GM10248 (cell line): ENCODE data around the gene SPATS2L.
A peak's percentile ranks its signal among the peaks of the same experiment; 100 is the strongest.

Source experiments
- CTCF ChIA-PET: fragments of 300-600 bp; sonication (Branson Sonifier 250); formaldehyde crosslinking; extraction: SDS; loops from one replicate; lab custom pipeline; 2021; ENCODE audit warnings: antibody characterized with exemption; lab: Yijun Ruan, JAX
- POLR2A ChIA-PET: fragments of 350-650 bp; sonication (Branson Sonifier 250); formaldehyde crosslinking; extraction: SDS; loops from one replicate; lab custom pipeline; 2020; ENCODE audit warnings: antibody characterized with exemption; lab: Yijun Ruan, JAX
- DNase-seq: peaks from one replicate; pipeline ENCODE4 v3.0.0; 2012; ENCODE audit errors: extremely low spot score
- CTCF ChIP-seq: IDR thresholded peaks from 2 replicates; pipeline ENCODE4 v1.5.1; 2012; ENCODE audit warnings: mild to moderate bottlenecking, low read depth; ENCODE audit errors: extremely low read depth, missing control alignments, control extremely low read depth

Gene SPATS2L

DNA sequence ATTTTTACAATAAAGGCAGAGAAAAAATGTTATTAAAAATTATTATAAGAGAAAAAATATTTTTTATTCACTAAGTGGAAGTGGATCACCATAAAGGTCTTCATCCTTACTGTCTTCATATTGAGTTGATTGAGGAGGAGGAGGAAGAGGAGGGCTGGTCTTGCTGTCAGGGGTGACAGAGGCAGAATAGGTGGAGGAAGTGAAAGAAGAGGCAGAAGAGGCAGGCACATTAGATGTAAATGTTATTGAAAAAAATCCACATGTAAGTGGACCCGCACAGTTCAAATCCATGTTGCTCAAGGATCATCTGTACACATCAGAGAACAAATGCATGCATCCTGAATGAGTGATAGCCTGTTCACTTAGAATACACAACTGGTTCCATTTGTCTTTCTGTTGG, 6.4 kb upstream of the SPATS2L start:
- POLR2A ChIA-PET = no interaction called here
- TF ChIP-seq CTCF = no peak
- DNase-seq = no peak
- CTCF ChIA-PET = interaction anchor here (1.0 kb wide), 1 partner anchor 11 kb away, joined by 3 read pairs; no protein-coding TSS in a partner anchor

- CTCF ChIA-PET = interaction anchor here (1.0 kb wide), 1 partner anchor 10 kb away, joined by 3 read pairs; no protein-coding TSS in a partner anchor
- POLR2A ChIA-PET = no interaction called here
- no peak for DNase-seq
Measured at GRCh38 chr2:200300638-200301314, 5.7 kb upstream of the SPATS2L start.

DNA sequence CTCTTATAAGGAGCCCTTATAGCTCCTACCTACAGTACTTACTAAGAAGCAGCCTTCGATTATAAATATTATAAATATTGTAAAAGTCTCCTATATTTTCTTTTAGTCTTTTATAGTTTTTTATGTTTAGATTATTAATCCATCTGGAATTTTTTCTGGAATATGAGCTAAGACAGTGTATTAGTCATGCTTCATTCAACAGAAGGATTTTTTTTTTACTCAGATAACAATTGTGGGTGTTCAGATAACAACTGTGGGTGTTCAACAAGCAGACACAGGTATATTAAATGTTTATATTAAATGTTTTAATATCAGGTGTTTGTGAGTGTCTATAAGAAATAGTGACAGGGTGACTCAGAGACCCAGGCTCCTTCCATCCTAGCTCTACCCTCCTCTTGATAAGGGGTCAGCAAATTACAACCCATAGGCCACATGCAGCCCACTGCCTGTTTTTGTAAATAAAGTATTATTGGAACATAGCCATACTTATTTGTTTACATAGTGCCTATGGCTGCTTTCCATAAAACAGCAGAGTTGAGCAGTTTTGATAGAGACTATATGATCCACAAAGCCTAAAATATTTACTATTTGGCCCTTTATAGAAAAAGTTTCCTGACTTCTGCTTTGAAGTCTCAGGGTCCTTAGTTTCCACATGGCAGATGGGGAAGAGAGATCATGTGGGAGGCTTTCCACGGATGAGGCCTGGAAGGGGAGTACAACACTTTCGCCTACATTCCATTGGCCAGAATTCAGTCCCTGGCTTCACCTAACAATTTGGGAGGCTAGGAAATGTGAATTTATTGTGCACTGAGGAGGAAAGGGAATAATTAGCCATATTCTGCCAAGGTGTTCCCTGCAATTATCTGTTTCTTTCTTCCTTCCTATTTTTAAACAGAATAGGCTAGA, 4.3 kb upstream of the SPATS2L start:
- ChIA-PET POLR2A (no interaction called here), CTCF (no interaction called here)
- no peak for DNase-seq
- TF ChIP-seq CTCF = no peak

More at GRCh38 chr2:200300638-200301314, 5.7 kb upstream of the SPATS2L start:
- TF ChIP-seq CTCF = no peak

DNA sequence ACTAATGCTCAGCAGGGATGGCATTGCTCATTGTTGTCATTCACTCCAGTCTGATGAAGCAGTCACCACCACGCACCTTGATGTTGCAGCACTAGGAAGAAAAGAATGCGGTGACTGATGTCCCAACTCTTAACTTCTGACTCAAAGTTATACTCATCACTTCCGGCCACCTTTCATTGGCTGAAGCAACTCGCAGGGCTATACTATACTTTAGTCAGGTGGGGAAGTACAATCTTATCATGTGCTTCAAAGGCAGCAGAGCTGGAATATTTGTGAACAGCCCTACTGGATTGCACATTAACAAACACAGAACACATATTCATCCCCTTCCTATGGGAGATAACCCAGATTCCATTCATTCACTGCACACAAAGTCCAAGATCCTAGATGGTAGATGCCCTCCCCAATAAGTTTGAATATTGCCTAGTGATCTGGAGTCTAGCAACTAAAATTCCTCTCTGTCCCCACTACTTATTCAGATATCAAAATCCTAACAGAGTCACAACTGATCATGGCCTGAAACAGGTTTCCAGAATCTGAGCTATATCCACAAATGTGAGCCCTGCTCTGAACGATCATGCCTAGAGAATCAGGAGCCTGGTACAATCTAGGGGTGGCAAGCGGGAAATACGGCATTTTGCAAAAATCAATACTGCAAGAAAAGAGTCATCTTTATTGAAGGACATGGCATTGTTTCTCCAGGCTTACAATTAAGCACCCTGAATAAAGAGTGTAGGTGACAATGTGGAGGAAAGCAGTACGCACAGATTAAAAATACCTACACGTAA, 3.4 kb upstream of the SPATS2L start:
- ChIA-PET CTCF (no interaction called here), POLR2A (no interaction called here)
- DNase-seq = no peak
- no peak for TF ChIP-seq CTCF

- CTCF ChIA-PET = interaction anchor here (0.7 to 2.3 kb wide), 8 partner anchors 14 to 181 kb away, joined by 3 to 6 read pairs (median 3); no protein-coding TSS in a partner anchor
- no peak for TF ChIP-seq CTCF
- POLR2A ChIA-PET = no interaction called here
- peak; percentile 17 for DNase-seq
Measured at GRCh38 chr2:200305797-200306195, 697 bp upstream of the SPATS2L start.
